Keratinocyte (primary cell): ENCODE data around the gene SLC7A14. TPM values are rescaled to one million over a fixed set of nuclear protein-coding genes. Genes with fewer than 3 reads are reported as not detected.

Source experiments
- DNase-seq: peaks from one replicate; pipeline ENCODE4 v3.0.0-alpha.2; 2011; ENCODE audit warnings: low read depth, missing footprints, low spot score
- FAIRE-seq: peaks from 2 replicates; lab custom pipeline; 2011; peaks lifted over from hg19 to GRCh38; lab: Jason Lieb, UNC
- H2AFZ ChIP-seq: 2 replicates; pipeline ENCODE4 v1.6.0; 2012; ENCODE audit warnings: low read length, control low read depth, inconsistent platforms; ENCODE audit not compliant: control insufficient read depth
- H3K27ac ChIP-seq: 2 replicates; pipeline ENCODE4 v1.5.1; 2011; ENCODE audit warnings: low read length; ENCODE audit not compliant: control insufficient read depth, insufficient read depth
- H3K27me3 ChIP-seq: 3 replicates; pipeline ENCODE4 v1.6.0; 2011; ENCODE audit warnings: low read length; ENCODE audit not compliant: control insufficient read depth, insufficient read depth; ENCODE audit errors: extremely low read depth
- H3K36me3 ChIP-seq, 2 experiments: 2 replicates in 1 of 2; 3 replicates in 1 of 2; pipeline ENCODE4 v1.5.1; 2011; ENCODE audit warnings: low read length in 2 of 2, mild to moderate bottlenecking in 1 of 2; ENCODE audit not compliant: control insufficient read depth in 2 of 2, insufficient read depth in 2 of 2; ENCODE audit errors: extremely low read depth in 1 of 2
- H3K4me1 ChIP-seq: 3 replicates; pipeline ENCODE4 v1.5.1; 2011; ENCODE audit warnings: low read length; ENCODE audit not compliant: control insufficient read depth, insufficient read depth; ENCODE audit errors: extremely low read depth
- H3K4me2 ChIP-seq: 3 replicates; pipeline ENCODE4 v1.6.0; 2011; ENCODE audit warnings: low read depth, low read length; ENCODE audit not compliant: control insufficient read depth, insufficient read depth; ENCODE audit errors: extremely low read depth
- H3K4me3 ChIP-seq, 3 experiments: fragments of 200-600 bp in 1 of 3; sonication (generic) in 1 of 3; 2 replicates in 2 of 3; 3 replicates in 1 of 3; pipeline ENCODE4 v1.5.1; 2011 to 2016; ENCODE audit warnings: low read length in 3 of 3, mild to moderate bottlenecking in 3 of 3, control low read depth in 2 of 3, inconsistent platforms in 1 of 3, low read depth in 1 of 3, mixed read lengths in 1 of 3, mixed run types in 1 of 3, moderate library complexity in 1 of 3; ENCODE audit not compliant: control insufficient read depth in 2 of 3, insufficient read depth in 2 of 3; ENCODE audit errors: extremely low read depth in 1 of 3
- H3K79me2 ChIP-seq: 2 replicates; pipeline ENCODE4 v1.6.0; 2012; ENCODE audit warnings: low read length; ENCODE audit not compliant: control insufficient read depth, insufficient read depth
- H3K9ac ChIP-seq: 3 replicates; pipeline ENCODE4 v1.6.0; 2011; ENCODE audit warnings: low read length; ENCODE audit not compliant: control insufficient read depth, insufficient read depth; ENCODE audit errors: extremely low read depth
- H3K9me1 ChIP-seq: 3 replicates; pipeline ENCODE4 v1.6.0; 2011; ENCODE audit warnings: low read length; ENCODE audit not compliant: control insufficient read depth, insufficient read depth; ENCODE audit errors: extremely low read depth
- H3K9me3 ChIP-seq: 2 replicates; pipeline ENCODE4 v1.5.1; 2012; ENCODE audit warnings: low read depth, low read length; ENCODE audit not compliant: control insufficient read depth
- H4K20me1 ChIP-seq: 3 replicates; pipeline ENCODE4 v1.6.0; 2011; ENCODE audit warnings: low read length; ENCODE audit not compliant: control insufficient read depth, insufficient read depth; ENCODE audit errors: extremely low read depth
- CTCF ChIP-seq, 3 experiments: IDR thresholded peaks in 1 of 3; conservative IDR thresholded peaks in 1 of 3; optimal IDR thresholded peaks in 1 of 3; 2 replicates in 2 of 3; 3 replicates in 1 of 3; pipeline versions ENCODE3 to v1.5.1; 2011; ENCODE audit warnings: low read length in 3 of 3, mild to moderate bottlenecking in 3 of 3, moderate library complexity in 2 of 3, control low read depth in 1 of 3, inconsistent platforms in 1 of 3; ENCODE audit not compliant: insufficient read depth in 2 of 3; ENCODE audit errors: extremely low read depth in 1 of 3
- EZH2 ChIP-seq: IDR thresholded peaks from one replicate; pipeline ENCODE4 v1.6.1; 2012; ENCODE audit warnings: inconsistent platforms, mild to moderate bottlenecking, low read length, moderate library complexity
- dilution Hi-C: fragments of 300-500 bp; cut with MboI; formaldehyde crosslinking; loops from one replicate; pipeline ENCODE4 v1.7.0; 2020; ENCODE audit warnings: low sequenced_read_pairs; ENCODE audit not compliant: extremely low pct_ligation_motif_present
- polyA plus RNA-seq, 5 experiments: library from polyadenylated mRNA; depleted of rRNA in 3 of 5; stranded (reverse) in 3 of 5; stranded (forward) in 1 of 5; unstranded in 1 of 5; fragments of >200 nt; gene quantifications; 1 replicate in 1 of 5; 2 replicates in 3 of 5; 3 replicates in 1 of 5; pipeline versions ENCODE4 v1.2.1 to v1.2.3, GENCODE V29; 2011 to 2012; ENCODE audit warnings: missing spikeins in 2 of 5, low read depth in 1 of 5, low replicate concordance in 1 of 5

Gene SLC7A14
- polyA plus RNA-seq, 1 donor (not counting 4 experiments of a cell fraction or from before 2014, with no cell fraction given) = not detected

- no peak overlapping the region for H3K4me3 ChIP-seq
- DNase-seq = no peak
- no peak for FAIRE-seq
- H3K27ac ChIP-seq = no peak overlapping the region
- H3K79me2 ChIP-seq = no peaks in the 10 kb centered on the region
- no peak overlapping the region for H3K9ac ChIP-seq
- no peaks in the 10 kb centered on the region for H3K27me3 ChIP-seq
- H3K4me1 ChIP-seq = no peaks in the 10 kb centered on the region
- H2AFZ ChIP-seq = no peak overlapping the region
- no peaks in the 10 kb centered on the region for H3K9me1 ChIP-seq
- dilution Hi-C loops = no loop called here
- no peaks in the 10 kb centered on the region for H3K36me3 ChIP-seq
- TF ChIP-seq CTCF (optimal IDR thresholded peaks at IDR 0.05 in 1 of 3, IDR thresholded peaks at IDR 0.05 in 1 of 3, conservative IDR thresholded peaks at IDR 0.05 in 1 of 3; ENCODE audit: extremely low read depth in 1 of 3, insufficient read depth in 2 of 3, low read length in 3 of 3) = no peak
- no peak for TF ChIP-seq EZH2
- H3K9me3 ChIP-seq = no peaks in the 10 kb centered on the region
- H4K20me1 ChIP-seq = no peaks in the 10 kb centered on the region
- no peak overlapping the region for H3K4me2 ChIP-seq
Measured at GRCh38 chr3:170469151-170470062, 116.5 kb downstream of the SLC7A14 start.

- Histone ChIP-seq H3K4me3 (no peak overlapping the region), H3K9me3 (no peaks in the 10 kb centered on the region), H3K9me1 (no peaks in the 10 kb centered on the region), H3K4me1 (no peaks in the 10 kb centered on the region), H3K4me2 (no peak overlapping the region), H3K36me3 (no peaks in the 10 kb centered on the region), H3K79me2 (no peaks in the 10 kb centered on the region), H3K9ac (no peak overlapping the region), H4K20me1 (no peaks in the 10 kb centered on the region), H3K27ac (no peak overlapping the region), H3K27me3 (no peaks in the 10 kb centered on the region), H2AFZ (no peak overlapping the region)
- dilution Hi-C loops = no loop called here
- DNase-seq (no peak), FAIRE-seq (no peak)
- TF ChIP-seq EZH2 (no peak), CTCF (optimal IDR thresholded peaks at IDR 0.05 in 1 of 3, IDR thresholded peaks at IDR 0.05 in 1 of 3, conservative IDR thresholded peaks at IDR 0.05 in 1 of 3; ENCODE audit: extremely low read depth in 1 of 3, insufficient read depth in 2 of 3, low read length in 3 of 3) (no peak)
Measured at GRCh38 chr3:170467571-170468147, 118.2 kb downstream of the SLC7A14 start.
